KBM-7 (cell line): ENCODE results near the gene NXN.
"Not testable (repeated sequence)": the region's sequence is repeated elsewhere in the genome, so short reads cannot be mapped to it uniquely, and the experiment has no call there.

Experiments used
- DNase-seq: peaks from one replicate; pipeline ENCODE4 v3.0.0-alpha.2; 2015
- in situ Hi-C: fragments of 300-500 bp; cut with MboI; formaldehyde crosslinking; loops from 2 replicates; pipeline ENCODE4 v1.14.3; 2020; ENCODE audit warnings: low sequenced_read_pairs, low pct_unique_long_range_greater_than_20kb, mixed read lengths

Gene NXN

DNA sequence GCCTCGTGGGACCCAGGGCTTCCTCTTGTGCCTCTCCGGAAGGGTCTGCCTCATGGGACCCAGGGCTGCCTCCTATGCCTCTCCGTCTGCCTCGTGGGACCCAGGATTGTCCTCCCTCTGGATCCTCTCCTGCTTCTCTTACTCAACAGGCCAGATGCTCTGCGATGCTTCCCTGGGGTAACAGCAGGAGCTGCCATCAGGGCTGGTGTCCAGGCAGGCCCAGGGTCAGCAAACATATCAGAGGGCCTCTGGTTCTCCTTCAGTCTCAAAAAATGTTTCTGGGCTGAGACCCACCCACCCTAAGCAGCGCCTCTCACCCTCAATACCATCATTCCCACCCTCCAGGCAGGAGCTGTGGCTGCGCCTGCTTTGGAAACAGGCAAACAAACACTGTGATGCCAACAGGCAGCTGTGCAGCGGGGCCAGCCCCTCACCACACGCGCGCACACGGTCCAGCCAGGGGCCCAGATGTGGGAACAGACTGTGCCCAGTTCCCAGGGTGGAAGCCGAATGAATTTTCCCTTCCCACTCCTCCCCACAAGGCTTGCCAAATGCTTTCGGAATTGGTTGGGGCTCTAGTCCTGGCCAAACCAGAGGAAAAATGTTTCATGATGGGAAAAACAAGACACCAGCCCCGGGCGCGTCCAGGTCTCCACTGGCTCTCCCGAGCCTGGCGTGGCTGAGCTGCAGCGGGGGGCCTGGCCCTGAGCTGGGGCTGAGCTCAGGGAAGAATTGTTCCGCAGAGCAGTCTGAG lies 28.6 kb upstream of the NXN start:
- no peak for DNase-seq
- in situ Hi-C loops: no loop called here

DNA sequence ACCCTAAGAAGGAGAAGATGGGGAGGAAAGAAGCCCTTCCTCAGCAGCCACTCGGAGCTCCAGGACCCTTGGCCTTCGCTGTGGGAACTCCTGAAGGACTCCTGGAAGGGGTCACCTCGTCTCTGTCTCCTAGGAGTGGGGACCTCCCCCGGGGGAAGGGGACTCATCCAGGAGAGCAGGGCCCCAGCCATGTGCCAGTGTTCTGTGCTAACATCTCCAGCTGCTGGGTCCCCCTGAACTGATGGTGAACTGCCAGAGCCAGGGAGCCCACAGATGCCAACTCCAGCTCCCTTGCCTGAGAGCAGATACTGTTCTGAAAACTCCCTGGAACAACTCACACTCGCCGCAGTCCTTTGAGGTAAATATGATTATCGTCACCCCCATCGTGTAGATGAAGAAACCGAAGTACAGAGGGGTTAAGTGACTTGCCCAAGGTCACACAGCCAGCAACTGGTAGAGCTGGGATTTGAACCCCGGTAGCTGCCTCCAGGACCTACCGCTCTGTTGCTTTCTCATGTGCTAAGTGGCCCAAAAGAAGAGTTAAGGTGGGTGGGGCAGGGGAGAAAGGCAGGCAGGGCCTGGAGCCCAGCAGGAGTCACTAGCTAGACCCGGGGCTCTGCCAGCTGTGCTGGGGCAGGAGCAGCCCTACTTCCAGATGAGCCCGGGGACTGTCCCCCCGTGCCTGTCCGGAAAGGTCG lies 27.9 kb upstream of the NXN start:
- in situ Hi-C loops: no loop called here
- DNase-seq: no peak

DNA sequence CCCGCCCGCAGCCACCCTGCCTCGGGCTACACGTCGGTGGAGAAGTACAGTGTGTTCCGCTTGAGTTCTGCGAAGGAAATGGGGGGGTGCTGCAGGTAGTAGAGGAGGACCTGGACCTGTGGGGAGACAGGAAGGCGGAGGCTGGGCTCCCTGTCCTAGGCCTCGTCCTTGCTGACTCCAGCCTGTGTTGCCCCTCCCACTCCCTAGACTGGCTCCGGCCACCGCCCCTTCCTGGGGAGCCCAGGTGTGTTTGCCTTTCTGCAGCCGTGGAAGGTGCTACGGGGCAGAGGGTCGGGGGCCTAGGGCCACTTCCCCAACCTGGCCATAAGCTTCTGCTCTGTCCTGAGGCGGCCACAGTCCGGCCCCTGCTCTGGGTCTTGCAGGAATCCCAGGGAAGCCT lies 26.5 kb upstream of the NXN start:
- no peak for DNase-seq
- in situ Hi-C loops: no loop called here

DNA sequence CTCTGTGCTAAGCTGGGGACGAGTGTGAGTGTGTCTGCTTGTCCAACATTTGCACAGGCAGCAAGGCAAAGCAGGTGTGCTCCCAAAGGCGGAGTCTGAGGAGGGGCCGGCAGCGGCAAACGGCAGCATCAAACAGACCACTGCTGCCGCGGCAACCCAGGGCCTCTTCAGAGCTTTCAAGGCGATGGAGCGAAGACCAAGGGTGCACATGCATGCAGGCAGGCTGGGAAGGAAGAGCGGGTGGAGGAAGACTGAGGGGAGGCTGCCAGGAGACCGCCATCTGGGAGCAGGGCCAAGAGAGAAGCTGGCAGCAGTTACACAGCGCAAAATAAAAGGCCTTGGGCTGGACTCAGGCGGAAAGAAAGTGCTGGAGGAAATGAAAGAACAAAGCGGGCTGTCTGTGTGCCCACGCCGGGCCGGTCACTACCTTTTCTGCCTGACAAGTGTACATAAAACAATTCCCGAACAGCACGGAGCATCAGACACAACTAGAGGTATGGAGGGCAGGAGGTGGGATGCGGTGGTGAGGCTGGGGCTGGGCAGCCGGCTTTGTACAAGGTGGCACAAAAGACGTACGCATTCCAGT lies 25.9 kb upstream of the NXN start:
- in situ Hi-C loops: no loop called here
- no peak for DNase-seq

DNA sequence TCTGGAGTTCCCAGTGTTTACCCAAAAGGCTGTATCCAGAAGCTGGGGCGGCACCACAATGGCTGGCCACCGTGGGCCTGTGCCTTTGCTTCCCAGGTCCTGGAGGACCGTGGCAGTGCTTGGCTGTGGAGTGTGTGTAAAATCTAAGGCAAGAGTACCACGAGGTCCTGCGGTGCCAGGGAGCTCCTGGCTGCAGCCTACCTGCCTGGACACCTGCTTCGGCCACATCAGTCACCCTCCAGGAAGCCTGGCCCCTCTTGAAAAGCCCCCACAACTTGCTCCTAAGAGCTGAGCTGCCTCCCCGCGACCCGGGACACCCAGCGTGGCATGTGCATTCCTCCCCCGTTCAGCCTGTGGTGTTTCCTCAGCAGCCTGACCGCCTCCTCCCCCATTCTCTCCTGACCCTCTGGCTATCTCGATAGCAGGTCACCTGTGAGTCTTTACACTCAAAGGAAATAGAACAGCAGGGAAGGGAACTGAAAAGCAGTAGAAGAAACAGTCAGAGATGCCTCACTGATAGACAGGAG lies 25.3 kb upstream of the NXN start:
- in situ Hi-C loops: no loop called here
- no peak for DNase-seq

DNA sequence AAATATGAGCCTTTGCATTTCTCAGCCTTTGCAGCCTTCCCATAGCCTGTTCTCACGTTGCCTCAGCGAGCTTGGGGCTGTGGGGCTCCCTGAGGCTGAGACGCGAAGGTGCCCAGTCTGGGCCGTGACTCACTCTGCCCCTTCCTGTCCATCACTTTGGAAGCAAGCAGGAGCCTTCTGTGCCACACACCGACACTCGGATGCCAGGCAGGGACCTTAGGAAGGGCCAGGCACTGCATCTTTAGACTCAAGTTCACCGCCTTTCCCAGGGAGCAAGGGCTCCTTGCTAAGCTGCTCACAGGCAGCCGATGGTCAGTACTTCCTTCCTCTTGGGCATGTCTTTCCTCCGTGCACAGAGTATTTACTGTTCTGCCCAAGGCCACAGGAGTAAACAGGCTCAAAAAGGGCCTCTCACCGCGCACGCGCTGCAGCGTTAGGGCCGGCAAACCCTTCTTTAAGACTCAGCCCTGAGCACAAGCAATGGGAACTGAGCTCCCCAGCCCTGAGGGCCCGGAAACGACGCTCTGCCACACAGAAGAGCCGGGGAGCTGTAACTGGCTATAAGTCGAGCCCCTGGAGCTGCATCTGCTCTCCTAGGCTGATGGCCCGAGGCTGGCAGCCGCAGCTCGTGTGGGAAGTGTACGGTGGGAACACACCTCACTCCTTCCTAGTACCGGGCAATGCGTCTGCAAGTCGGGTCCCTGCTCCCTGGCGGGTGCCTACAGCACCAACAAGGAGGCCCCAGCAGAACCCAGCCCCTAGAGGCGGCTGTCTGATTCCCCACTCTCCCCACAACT lies 24.6 kb upstream of the NXN start:
- in situ Hi-C loops: no loop called here
- DNase-seq: no peak

DNA sequence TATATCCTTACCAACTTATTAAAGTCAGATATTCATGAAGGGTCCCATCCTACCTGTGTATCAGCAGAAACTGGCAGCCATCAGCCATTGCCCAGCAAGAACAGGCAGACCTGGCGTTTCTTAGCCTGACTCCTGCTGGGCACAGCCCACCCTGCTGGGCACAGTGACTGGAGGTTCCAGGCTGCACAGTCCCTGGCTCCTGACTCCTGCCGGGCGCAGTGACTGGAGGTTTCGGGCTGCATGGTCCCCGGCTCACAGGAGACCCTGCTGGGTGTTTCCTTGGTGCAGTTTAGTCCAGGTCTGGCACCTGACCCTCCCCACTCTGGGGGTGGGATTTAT lies 24.0 kb upstream of the NXN start:
- in situ Hi-C loops: no loop called here
- no peak for DNase-seq

DNA sequence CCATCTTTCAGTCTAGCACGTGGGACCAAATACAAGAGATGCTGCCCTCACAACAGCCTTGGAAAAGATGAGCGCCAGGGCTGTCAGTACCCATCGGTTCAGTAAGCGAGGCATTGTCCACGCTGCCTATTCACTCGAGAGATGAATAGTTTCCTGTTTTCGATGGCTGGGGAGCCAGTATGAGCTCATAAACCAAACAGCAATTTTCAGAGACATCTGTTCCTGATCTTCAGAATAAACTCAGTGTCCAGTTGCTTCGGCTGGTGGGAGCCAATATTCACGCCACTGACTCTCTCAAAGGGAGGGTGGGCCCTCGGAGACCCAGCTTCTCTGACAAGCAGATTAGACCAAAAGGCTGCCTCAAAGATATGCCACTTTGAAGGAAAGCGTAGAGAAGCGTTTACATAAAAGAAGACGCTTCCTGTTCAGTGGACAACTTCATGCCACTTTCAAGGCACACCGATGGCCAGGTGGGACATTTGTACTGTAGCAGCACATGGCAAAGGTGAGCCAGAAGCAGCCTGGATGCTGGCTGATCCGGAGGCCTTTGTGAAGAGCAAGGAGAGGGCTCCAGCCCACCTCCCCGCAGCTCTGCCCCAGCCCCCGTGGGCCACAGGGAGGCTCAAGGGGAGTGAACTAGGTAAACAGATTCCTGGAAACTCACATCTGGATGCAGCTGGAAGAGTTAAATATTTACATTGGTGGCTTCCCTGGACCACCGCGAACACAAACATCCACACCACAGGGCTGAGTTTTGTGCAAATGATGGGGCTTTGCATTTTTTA lies 23.4 kb upstream of the NXN start:
- in situ Hi-C loops: no loop called here
- DNase-seq: no peak

DNA sequence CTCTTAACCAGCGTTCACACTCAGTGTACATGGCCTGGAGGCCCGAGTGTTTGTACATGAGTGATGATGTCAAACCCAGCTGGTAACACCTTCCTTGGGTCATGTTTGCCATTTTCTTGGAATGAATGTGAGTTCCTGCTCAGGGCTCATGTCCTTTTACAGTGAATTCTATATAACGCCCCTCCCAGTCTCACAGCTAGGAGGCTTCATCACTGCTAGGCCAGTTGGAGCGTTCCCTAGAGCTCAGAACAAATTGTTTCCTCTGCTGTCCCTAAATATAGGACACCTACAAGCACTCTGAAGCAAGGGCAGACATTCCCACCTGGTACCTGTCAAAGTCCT lies 22.8 kb upstream of the NXN start:
- in situ Hi-C loops: no loop called here
- no peak for DNase-seq

DNA sequence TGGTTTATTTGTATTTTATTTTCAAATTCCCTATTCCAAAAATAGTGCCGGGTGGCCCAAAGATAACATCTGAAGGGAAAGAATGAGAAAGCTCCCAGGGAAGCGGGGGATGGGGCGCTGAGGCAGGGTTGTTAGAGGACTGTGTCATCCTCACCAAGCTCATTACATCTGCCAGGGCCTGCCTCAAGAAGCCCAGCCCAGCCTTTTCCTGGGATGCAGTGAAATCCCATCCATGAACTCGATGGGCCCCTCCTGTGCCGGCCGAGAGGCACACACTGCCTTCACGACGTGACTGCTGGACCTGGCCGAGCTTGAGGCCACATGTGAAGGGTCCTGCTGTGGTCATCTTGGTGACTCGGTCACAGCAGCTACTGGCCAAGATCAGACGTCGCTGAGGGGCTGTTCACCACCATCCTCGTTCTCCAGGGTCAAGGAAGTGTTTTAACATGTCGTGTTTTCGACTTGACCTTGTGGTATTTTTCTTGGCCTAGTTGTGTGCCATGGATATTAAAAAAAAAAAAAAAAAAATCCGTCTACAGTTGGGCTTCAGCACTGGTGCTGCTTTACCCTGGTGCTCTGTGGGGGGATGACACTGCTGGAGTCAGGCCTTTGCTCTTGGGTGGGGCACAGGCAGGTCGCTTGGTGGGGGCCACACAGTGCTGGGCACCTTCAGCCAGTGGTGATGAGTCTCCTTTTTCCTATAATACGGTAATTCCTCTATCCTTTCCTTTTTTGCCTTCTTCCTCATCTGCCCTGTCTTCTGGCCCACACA lies 22.2 kb upstream of the NXN start:
- in situ Hi-C loops: no loop called here
- DNase-seq: no peak

DNA sequence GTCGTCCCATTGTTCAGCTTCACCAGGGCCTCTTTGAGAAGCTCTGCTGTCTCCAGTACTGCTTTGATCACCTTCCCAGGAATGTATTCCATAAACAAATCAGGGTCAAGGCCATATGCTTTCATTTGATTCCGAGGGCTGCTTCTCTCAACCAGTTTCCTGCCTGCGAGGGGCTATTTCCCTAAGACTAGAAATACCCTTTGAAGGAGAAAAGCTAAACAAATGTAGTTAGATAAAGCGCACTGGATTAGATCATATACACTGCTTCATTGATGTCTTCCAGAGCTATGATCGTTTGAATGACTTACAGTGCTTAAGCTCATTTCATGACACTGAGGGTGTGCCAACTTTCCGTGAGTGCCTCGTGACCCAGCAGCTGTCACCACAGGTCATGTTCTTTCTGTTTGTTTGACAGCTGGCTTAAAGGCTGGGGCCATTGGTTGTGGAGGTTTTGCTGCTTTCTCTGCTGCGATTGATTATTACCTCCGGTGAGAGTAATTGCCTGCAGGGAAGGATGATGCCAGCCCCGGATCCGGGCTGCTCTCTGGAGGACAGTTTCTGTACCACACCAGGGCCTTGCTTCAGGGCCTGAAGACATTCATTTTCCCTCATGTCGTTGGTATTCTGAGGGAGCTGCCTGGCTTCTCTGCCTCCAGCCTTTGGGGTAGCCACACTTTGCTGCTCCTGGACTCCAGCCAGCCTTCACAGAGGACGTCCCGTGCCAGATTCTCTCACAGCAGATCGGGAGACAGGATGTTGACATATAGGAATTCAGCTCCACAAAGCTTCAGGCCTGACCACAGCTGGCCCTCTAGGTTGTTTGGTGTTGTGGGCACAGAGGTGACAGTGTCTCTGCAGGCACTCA lies 21.3 kb upstream of the NXN start:
- no peak for DNase-seq
- in situ Hi-C loops: no loop called here

DNA sequence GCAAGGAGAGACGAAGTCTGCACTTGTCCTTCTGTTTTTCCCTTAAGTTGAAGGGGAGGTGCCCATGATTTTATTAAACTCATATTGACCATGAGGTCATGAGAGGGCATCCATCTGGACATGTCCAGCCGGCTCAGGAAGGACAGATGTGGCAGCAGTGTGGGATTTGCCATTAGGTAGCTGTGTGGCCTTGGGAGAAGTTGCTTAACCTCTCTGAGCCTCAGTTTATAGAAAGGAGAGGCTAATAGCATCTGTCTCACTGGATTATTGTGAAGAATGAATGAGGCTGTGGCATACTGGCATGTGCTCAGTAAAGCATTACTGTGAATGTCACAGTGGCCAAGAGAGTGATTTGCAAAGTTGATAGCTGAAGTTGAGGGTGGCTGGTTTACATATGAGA lies 18.5 kb upstream of the NXN start:
- in situ Hi-C loops: no loop called here
- DNase-seq: no peak

DNA sequence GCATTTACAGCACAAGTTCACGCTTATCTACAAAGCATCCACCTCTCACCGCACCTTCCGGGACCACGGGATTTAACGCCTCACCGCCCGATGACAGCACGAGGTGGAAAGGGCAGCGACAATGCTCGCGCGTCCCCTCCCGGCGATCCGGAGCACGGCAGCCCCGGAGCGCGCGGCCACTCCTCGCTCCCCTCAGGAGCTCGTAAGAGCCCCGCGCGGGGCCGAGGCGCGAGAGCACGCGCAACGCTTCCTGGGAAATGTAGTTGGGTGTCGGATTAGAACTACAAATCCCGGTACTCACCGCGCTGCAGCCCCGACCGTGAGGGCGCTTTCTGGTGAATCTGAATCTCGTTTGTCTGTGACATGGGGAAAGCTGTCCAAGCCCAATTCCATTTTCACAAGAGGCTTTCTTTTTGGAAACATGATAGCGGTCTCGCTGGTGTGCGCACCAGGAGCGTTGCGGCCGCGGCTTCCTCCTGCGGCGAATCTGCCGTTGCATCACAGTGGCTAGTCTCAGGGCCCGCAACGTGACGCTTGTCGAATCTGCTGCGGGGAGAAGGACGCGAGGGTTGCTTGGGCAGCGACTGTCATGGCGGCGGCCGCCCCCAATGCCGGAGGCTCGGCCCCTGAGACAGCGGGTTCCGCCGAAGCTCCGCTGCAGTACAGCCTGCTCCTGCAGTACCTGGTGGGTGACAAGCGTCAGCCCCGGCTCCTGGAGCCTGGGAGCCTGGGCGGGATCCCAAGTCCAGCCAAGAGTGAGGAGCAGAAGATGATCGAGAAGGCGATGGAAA lies 17.2 kb upstream of the NXN start, which contains the start of gene TIMM22:
Gene TIMM22 (plus strand): TSS at position 576 of the 791 bp plus-strand sequence. CDS start 14 bp downstream, at position 590.
- in situ Hi-C loops: no loop called here
- peak; percentile 100 for DNase-seq

DNA sequence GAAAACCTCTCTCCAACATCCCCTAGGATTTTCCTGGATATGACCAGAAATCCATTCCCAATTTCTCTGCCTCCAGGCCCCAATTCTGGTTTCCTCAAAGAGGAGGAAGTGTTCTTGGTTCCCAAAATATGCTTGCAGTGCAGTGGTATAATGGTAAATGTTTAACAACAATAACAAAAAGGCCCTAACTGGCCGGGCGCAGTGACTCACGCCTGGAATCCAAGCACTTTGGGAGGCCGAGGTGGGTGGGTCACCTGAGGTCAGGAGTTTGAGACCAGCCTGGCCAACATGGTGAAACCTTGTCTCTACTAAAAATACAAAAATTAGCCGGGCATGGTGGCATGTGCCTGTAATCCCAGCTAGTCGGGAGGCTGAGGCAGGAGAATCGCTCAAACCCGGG lies 15.7 kb upstream of the NXN start:
- in situ Hi-C loops, DNase-seq: not testable (repeated sequence)

DNA sequence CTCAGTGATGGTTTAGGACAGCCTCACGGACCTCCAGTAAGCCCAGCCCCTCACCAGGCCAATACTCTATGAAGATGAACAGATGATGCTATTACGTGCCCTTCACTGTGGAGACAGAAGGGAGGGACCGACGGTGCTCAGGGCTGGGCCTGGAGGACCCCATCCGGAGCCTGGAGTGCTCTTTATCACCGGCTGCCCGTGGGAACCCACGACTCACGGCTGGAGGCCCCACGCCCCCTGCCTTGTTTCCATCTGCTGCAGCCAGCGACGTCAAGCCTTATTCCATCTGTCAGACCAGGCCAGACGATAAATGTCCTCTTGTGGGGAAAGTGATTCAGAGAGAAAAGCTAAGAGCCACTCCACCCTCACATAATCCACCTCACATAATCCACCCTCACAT lies 13.4 kb upstream of the NXN start:
- DNase-seq: no peak
- in situ Hi-C loops: no loop called here

DNA sequence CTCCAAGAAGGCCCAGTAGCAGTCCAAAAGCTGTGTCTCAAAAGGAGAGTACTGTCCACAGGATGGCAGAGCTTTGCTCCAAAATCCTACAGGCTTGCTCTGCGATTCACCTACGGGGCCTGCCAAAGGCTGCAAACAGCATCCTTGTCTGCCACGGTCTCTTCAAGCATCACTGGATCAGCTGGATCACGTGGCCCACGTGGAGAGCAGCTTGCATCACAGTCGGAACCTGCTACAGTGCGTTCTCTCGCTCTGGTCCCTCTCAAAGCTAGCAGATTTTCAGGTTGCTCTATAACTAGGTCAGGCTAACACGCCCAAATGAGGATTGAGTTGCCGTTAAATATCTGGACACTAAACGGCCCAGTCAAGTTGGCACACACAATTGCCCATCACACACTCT lies 9.0 kb upstream of the NXN start:
- DNase-seq: no peak
- in situ Hi-C loops: no loop called here

DNA sequence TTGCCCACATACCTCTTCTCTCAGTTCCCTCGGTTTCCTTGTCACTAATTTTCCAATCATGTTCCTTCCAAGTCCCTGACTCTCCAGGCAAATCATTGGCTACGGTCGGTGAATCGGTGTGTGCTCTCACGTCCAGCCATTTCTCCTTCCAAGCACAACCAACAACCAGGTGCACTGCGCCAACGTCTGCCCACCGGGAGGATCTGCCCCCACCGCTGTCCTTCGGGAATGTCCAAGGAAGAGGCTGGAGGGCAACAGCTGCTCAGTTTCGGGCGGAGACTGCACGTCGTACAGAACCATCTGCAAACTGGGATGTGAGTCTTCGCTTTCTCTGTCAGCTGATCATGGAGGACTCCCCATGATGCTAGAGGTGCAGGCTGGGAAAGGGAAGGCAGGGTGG lies 8.4 kb upstream of the NXN start:
- DNase-seq: no peak
- in situ Hi-C loops: no loop called here
